Thymus (tissue), 11 donors: Measurements from ENCODE around the gene KCNS3. TPM values are rescaled to one million over a fixed set of nuclear protein-coding genes. Genes with fewer than 3 reads are reported as not detected.
"Not testable (repeated sequence)": the region's sequence is repeated elsewhere in the genome, so short reads cannot be mapped to it uniquely, and the experiment has no call there.

Experiments
- DNase-seq, 9 donors: peaks; one replicate each; pipeline ENCODE4 v3.0.0-alpha.2; 2013; ENCODE audit warnings: low spot score in 9 of 9, low read depth in 6 of 9, missing footprints in 1 of 9
- H3K27ac ChIP-seq, 2 donors: one replicate each; pipeline ENCODE4 v1.5.1; 2013; ENCODE audit warnings: control low read depth in 1 of 2, low read depth in 1 of 2, low read length in 1 of 2, mild to moderate bottlenecking in 1 of 2, moderate library complexity in 1 of 2
- H3K27me3 ChIP-seq, 2 donors: one replicate each; pipeline ENCODE4 v1.5.1; 2013; ENCODE audit warnings: low read length in 1 of 2; ENCODE audit not compliant: control insufficient read depth in 2 of 2, insufficient read depth in 1 of 2
- H3K36me3 ChIP-seq, 2 donors: one replicate each; pipeline ENCODE4 v1.5.1; 2013; ENCODE audit warnings: low read length in 1 of 2, mild to moderate bottlenecking in 1 of 2, moderate library complexity in 1 of 2; ENCODE audit not compliant: control insufficient read depth in 2 of 2, insufficient read depth in 2 of 2
- H3K4me1 ChIP-seq, 2 donors: one replicate each; pipeline ENCODE4 v1.5.1; 2013; ENCODE audit warnings: low read length in 2 of 2; ENCODE audit not compliant: control insufficient read depth in 2 of 2, insufficient read depth in 2 of 2
- H3K4me3 ChIP-seq, 2 donors: one replicate each; pipeline ENCODE4 v1.5.1; 2013; ENCODE audit warnings: low read length in 2 of 2, control low read depth in 1 of 2, mild to moderate bottlenecking in 1 of 2
- H3K9me3 ChIP-seq, 2 donors: one replicate each; pipeline ENCODE4 v1.5.1; 2013; ENCODE audit warnings: low read length in 1 of 2, mild to moderate bottlenecking in 1 of 2; ENCODE audit not compliant: control insufficient read depth in 2 of 2, insufficient read depth in 1 of 2
- WGBS: extraction: QIAGEN DNeasy Blood & Tissue Kit; methylation state at CpG from one replicate; pipeline ENCODE4 v1.1.7; 2013; 5-methylcytosine and 5-hydroxymethylcytosine counted together
- polyA plus RNA-seq: library from polyadenylated mRNA; stranded (reverse); fragments of 200-250 nt; gene quantifications from one replicate; pipeline ENCODE4 v1.2.3, GENCODE V29; 2013
- total RNA-seq: library from RNA; stranded (reverse); fragments of 120-200 nt; gene quantifications from one replicate; pipeline ENCODE4 v1.2.4, GENCODE V29; 2013
- donor health status: healthy.

The KCNS3 gene
- total and polyA plus RNA-seq, 2 donors: 0.52 to 0.68 TPM

GRCh38 chr2:17950006-17950405, 71.5 kb downstream of the KCNS3 start:
- WGBS: 40% methylated on average over 6 of the region's 6 CpGs
- Histone ChIP-seq H3K27me3 (no peaks in the 10 kb centered on the region), H3K4me1 (peaks cover 0 to 5% of the 10 kb centered on the region in 2 donors), H3K36me3 (no peaks in the 10 kb centered on the region), H3K27ac (no peak overlapping the region), H3K9me3 (no peaks in the 10 kb centered on the region), H3K4me3 (no peak overlapping the region)
- DNase-seq: peak in 1 of 9 donors; percentile 55

DNA sequence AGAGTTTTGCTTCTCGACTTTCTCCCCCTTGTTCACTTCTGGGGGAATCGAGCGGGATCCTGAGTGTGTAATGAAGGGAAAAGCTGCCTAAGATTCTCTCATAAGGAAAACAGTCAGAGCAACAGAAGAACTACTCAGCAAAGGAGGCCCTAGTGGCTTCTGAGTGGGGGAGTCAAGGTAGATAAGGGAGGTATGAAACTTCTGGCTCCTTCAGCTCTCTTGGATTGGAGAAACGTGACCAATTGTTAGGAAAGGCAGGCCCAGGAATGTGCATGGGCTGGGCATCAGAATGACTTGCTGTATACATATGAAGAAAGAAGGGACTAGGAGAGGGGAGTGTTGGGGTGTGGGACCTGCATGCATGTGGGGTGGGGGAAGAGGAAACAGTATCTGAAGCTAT, 73.1 kb downstream of the KCNS3 start:
- no peaks in the 10 kb centered on the region for H3K27me3 ChIP-seq
- WGBS: 97% methylated on average over 4 of the region's 4 CpGs
- no peak for DNase-seq

GRCh38 chr2:17958466-17959092, 80.1 kb downstream of the KCNS3 start:
- H3K9me3 ChIP-seq: no peaks in the 10 kb centered on the region

More for the DNA sequence above, 73.1 kb downstream of the KCNS3 start:
- Histone ChIP-seq H3K9me3 (no peaks in the 10 kb centered on the region), H3K4me3 (no peak overlapping the region), H3K36me3 (no peaks in the 10 kb centered on the region), H3K4me1 (peaks cover 0 to 5% of the 10 kb centered on the region in 2 donors), H3K27ac (no peak overlapping the region)

GRCh38 chr2:17959356-17959755, 80.9 kb downstream of the KCNS3 start:
- Histone ChIP-seq H3K4me1 (peaks cover 10 to 15% of the 10 kb centered on the region in 2 donors), H3K27ac (no peak overlapping the region), H3K36me3 (no peaks in the 10 kb centered on the region), H3K9me3 (no peaks in the 10 kb centered on the region), H3K27me3 (no peaks in the 10 kb centered on the region), H3K4me3 (no peak overlapping the region)
- DNase-seq: no peak
- WGBS: 52% methylated on average over 3 of the region's 3 CpGs

More at GRCh38 chr2:17958466-17959092, 80.1 kb downstream of the KCNS3 start:
- Histone ChIP-seq H3K27ac (no peak overlapping the region), H3K4me3 (no peak overlapping the region), H3K36me3 (no peaks in the 10 kb centered on the region), H3K27me3 (no peaks in the 10 kb centered on the region), H3K4me1 (peaks cover 10 to 15% of the 10 kb centered on the region in 2 donors)
- WGBS: 94% methylated on average over 4 of the region's 4 CpGs
- DNase-seq: no peak

DNA sequence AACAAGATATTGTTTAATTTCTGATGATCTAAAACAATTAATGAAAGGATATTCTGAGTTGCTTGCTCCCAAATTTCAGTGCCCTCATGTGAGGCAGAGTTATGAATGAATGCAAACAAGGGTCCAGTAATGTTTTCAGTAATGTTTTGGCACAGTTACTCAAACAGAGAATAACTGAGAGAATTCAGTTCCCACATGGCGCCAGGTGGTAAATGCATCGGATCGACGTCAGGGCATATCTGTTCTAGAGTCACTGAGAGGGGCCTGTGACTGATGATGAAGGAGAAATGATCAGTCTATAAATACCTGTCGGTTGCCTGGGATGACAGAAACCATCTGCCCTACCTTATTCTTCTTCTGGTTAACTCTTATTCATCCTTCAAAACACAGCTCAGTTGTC, 81.4 kb downstream of the KCNS3 start:
- WGBS: 93% methylated on average over 5 of the region's 5 CpGs
- Histone ChIP-seq H3K27ac (no peak overlapping the region), H3K27me3 (no peaks in the 10 kb centered on the region), H3K36me3 (no peaks in the 10 kb centered on the region), H3K9me3 (no peaks in the 10 kb centered on the region), H3K4me3 (no peak overlapping the region), H3K4me1 (peaks cover 10 to 15% of the 10 kb centered on the region in 2 donors)
- no peak for DNase-seq

GRCh38 chr2:17960925-17961324, 82.5 kb downstream of the KCNS3 start:
- no peaks in the 10 kb centered on the region for H3K27me3 ChIP-seq
- H3K9me3 ChIP-seq: no peaks in the 10 kb centered on the region
- DNase-seq: no peak
- H3K4me1 ChIP-seq: peaks cover 18 to 19% of the 10 kb centered on the region in 2 donors
- no peaks in the 10 kb centered on the region for H3K36me3 ChIP-seq
- no peak overlapping the region for H3K4me3 ChIP-seq
- 84% methylated on average over 6 of the region's 6 CpGs for WGBS
- H3K27ac ChIP-seq: no peak overlapping the region

DNA sequence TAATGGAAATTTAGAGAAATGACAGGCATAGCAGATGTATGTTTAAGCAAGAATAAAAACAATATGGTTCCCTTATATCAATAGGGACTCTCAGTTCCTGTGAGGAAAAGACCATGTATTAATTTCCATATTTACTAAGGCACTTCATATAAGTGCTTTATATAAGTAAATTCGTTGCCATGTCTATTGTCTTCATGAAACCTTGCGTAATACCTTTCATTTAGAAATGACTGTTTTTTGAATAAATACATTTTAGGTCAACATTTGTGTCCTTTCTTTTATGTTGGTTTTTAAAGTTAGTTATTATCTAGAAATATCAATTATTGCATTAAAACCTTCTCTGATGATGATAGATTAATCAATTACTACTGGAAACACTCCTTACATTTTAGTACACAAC, 83.3 kb downstream of the KCNS3 start:
- 96% methylated on average over 2 of the region's 2 CpGs for WGBS
- no peak for DNase-seq

DNA sequence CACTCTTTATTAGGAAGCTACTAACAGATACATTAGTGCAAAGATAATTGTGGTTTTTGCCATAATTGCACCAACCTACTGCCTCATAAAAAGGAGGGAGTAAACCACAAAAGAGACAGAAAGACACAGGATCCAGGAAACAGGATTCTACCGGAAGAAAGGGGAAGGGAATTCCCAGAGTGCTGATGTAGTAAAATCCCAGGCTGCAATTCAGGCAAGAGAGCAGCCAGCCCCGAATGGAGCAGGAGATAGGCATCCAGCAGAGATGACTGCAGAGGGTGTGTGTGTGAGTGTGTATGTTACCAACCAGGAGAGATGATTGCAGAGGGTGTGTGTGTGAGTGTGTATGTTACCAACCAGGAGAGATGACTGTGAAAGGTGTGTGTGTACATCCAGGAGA, 84.4 kb downstream of the KCNS3 start:
- Histone ChIP-seq H3K27ac (no peak overlapping the region), H3K4me3 (no peak overlapping the region), H3K9me3 (no peaks in the 10 kb centered on the region), H3K36me3 (no peaks in the 10 kb centered on the region), H3K4me1 (peaks cover 26 to 28% of the 10 kb centered on the region in 2 donors), H3K27me3 (no peaks in the 10 kb centered on the region)
- WGBS: 23% methylated on average over 2 of the region's 2 CpGs
- DNase-seq: no peak

More for the DNA sequence above, 83.3 kb downstream of the KCNS3 start:
- no peak overlapping the region for H3K27ac ChIP-seq
- H3K4me1 ChIP-seq: peaks cover 26 to 27% of the 10 kb centered on the region in 2 donors
- no peaks in the 10 kb centered on the region for H3K9me3 ChIP-seq
- no peaks in the 10 kb centered on the region for H3K36me3 ChIP-seq
- H3K27me3 ChIP-seq: no peaks in the 10 kb centered on the region
- no peak overlapping the region for H3K4me3 ChIP-seq

GRCh38 chr2:17963571-17963970, 85.1 kb downstream of the KCNS3 start:
- not testable (repeated sequence) for H3K9me3 ChIP-seq, H3K27ac ChIP-seq, H3K27me3 ChIP-seq, H3K36me3 ChIP-seq, DNase-seq, H3K4me3 ChIP-seq
- 96% methylated on average over 16 of the region's 16 CpGs for WGBS
- H3K4me1 ChIP-seq: peaks cover 29 to 34% of the 10 kb centered on the region in 2 donors
